Activated B cell treated with CpG ODN at 0.5 μM for 24 hours (primary cell): ENCODE results near the gene SPATA1. TPM values are rescaled to one million over a fixed set of nuclear protein-coding genes. Genes with fewer than 3 reads are reported as not detected.

Experiments
- ATAC-seq: fragments of 200-7000 bp; cut with Tn5 transposase; one replicate; pipeline ENCODE4 v1.10.0; 2021; ENCODE audit warnings: low read depth, mild to moderate bottlenecking, moderate library complexity
- CTCF ChIA-PET: fragments of 350-600 bp; sonication (Branson Sonifier 250); formaldehyde crosslinking; loops from one replicate; lab custom pipeline; 2021; ENCODE audit warnings: antibody characterized with exemption; lab: Charles Lee
- POLR2A ChIA-PET: fragments of 350-600 bp; sonication (Branson Sonifier 250); formaldehyde crosslinking; loops from one replicate; lab custom pipeline; 2021; ENCODE audit warnings: antibody characterized with exemption; lab: Charles Lee
- DNase-seq: peaks from one replicate; pipeline ENCODE4 v3.0.0; 2022
- H3K27ac Mint-ChIP-seq: one replicate; pipeline ENCODE4 v1.8.0; 2020; ENCODE audit warnings: mixed read lengths
- H3K27me3 Mint-ChIP-seq: one replicate; pipeline ENCODE4 v1.8.0; 2021; ENCODE audit warnings: mixed read lengths
- H3K36me3 Mint-ChIP-seq: one replicate; pipeline ENCODE4 v1.8.0; 2021; ENCODE audit warnings: low read depth, mixed read lengths
- H3K4me1 Mint-ChIP-seq: one replicate; pipeline ENCODE4 v1.8.0; 2021; ENCODE audit warnings: mixed read lengths
- H3K4me3 Mint-ChIP-seq: one replicate; pipeline ENCODE4 v1.8.0; 2020; ENCODE audit warnings: mild to moderate bottlenecking, mixed read lengths
- H3K9me3 Mint-ChIP-seq: one replicate; pipeline ENCODE4 v1.8.0; 2020; ENCODE audit warnings: mixed read lengths
- intact Hi-C: fragments of 100-400 bp; cut with micrococcal nuclease; formaldehyde crosslinking; loops from one replicate; pipeline ENCODE4 v1.15.1; 2024
- total RNA-seq: library from RNA; stranded (reverse); gene quantifications from 2 replicates; pipeline ENCODE4 v1.2.3, GENCODE V29; 2022
- TF ChIP-seq, protein P1 (sequence below): fragments of 200-600 bp; IDR thresholded peaks from one replicate; pipeline ENCODE4 v1.8.0; 2022; ENCODE audit warnings: antibody characterized with exemption, mild to moderate bottlenecking

Gene SPATA1
- total RNA-seq, 1 donor from 2014 or later = 4.6 TPM

DNA sequence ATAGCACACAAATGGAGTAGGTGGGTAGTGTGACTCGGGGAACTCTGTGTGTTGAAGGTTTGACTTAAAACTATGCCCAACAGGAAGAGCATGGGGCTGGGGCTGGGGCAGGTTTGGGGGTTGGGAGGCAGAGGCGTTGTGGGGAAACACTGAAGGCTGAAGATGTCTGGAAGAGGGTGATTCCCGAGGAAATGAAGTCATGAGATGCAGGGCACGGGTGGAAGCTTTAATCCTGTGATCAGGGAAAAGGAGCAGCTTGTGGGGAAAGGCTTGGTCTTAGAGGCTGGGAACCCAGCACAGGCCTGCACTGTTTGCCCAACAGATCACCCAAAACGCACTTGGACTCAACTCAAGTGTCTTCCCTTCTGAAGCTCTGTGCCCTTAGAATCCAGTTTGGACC, 94.6 kb downstream of the SPATA1 start:
- H3K27me3 Mint-ChIP-seq = no peaks in the 10 kb centered on the region
- no peak overlapping the region for H3K4me3 Mint-ChIP-seq
- ATAC-seq (no peak), DNase-seq (no peak)
- peaks cover 16% of the 10 kb centered on the region for H3K9me3 Mint-ChIP-seq
- POLR2A ChIA-PET = interaction anchor here (5.0 kb wide), 1 partner anchor 27 kb away, joined by 44 read pairs; the partner anchor contains the start of gene CTBS
- CTCF ChIA-PET = interaction anchor here (1.2 to 1.4 kb wide), 2 partner anchors 18 to 20 kb away, joined by 3 read pairs; no protein-coding TSS in a partner anchor
- intact Hi-C loops = no loop called here
- TF ChIP-seq, protein P1, sequence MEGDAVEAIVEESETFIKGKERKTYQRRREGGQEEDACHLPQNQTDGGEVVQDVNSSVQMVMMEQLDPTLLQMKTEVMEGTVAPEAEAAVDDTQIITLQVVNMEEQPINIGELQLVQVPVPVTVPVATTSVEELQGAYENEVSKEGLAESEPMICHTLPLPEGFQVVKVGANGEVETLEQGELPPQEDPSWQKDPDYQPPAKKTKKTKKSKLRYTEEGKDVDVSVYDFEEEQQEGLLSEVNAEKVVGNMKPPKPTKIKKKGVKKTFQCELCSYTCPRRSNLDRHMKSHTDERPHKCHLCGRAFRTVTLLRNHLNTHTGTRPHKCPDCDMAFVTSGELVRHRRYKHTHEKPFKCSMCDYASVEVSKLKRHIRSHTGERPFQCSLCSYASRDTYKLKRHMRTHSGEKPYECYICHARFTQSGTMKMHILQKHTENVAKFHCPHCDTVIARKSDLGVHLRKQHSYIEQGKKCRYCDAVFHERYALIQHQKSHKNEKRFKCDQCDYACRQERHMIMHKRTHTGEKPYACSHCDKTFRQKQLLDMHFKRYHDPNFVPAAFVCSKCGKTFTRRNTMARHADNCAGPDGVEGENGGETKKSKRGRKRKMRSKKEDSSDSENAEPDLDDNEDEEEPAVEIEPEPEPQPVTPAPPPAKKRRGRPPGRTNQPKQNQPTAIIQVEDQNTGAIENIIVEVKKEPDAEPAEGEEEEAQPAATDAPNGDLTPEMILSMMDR = no peak
- peaks cover 17% of the 10 kb centered on the region for H3K4me1 Mint-ChIP-seq
- H3K36me3 Mint-ChIP-seq = peaks cover 3% of the 10 kb centered on the region
- no peak overlapping the region for H3K27ac Mint-ChIP-seq

DNA sequence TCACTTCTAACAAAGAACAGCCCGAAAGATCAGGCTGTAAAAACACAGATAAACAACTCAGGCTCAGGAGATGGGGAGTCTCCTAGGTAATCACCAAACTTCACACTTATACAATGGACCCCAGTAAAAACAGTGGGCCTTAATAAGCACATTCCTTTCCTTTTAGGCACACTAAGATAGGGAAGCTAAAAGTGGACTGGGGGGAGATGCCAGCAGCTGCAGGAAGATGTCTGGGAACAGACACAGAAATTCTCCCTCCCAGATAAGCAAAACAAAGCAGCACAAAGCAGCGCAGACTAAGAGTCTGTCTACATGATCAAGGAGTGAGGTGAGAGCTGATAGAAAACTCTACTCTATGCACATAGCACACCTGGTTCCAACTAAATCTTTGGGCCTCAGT, 97.0 kb downstream of the SPATA1 start:
- Mint-ChIP-seq H3K4me1 (peaks cover 17% of the 10 kb centered on the region), H3K4me3 (no peak overlapping the region), H3K27ac (no peak overlapping the region), H3K9me3 (peaks cover 23% of the 10 kb centered on the region), H3K36me3 (peaks cover 9% of the 10 kb centered on the region), H3K27me3 (peaks cover 2% of the 10 kb centered on the region)
- intact Hi-C loops = no loop called here
- TF ChIP-seq, protein P1 = no peak
- ChIA-PET CTCF (no interaction called here), POLR2A (interaction anchor here (0.6 kb wide), 1 partner anchor 11 kb away, joined by 3 read pairs; no protein-coding TSS in a partner anchor)
- no peak for ATAC-seq
- DNase-seq = no peak

DNA sequence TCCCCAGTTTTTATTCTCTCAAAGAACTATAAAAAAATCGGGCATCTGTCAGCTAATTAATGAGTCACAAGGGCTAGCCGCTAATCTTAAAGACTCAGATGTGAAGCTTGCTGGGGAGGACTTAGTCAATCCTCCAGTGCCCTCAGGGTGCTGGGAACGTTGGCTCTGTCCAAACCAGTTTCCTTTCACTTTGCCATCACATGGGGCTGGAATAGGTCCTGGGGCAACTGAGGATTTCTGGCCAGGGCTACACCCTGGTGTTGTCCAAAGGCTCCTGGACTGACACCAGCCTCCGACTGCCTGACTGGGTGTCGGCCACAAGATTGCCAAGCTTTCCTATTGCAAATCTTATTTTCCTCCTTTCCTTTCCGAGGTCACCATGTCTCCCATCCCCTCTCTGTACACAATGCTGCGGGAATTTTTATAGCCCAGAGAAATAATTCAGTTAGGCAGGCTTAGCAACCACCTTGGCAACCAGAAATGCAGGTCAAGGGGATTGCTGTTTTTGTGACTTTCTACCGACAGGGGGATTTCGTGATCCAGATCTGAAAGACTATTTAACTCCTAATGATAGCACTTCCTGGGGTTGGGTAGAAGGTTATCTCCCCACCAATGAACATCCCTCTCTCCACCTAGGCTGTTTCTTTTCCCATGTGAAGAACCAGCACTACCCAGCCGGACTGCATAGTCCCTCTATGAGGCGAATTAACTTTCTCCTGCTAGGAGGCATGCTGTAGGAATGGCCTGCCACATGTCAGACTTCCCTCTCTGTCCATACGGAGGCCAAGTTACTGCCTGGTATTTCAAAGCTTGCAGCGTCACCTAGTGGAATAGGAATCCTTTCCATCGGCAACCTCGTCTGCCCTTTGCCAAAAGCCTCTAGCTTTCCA, 98.0 kb downstream of the SPATA1 start:
- ChIA-PET CTCF (no interaction called here), POLR2A (interaction anchor here (1.3 kb wide), 1 partner anchor 30 kb away, joined by 3 read pairs; the partner anchor contains the start of gene CTBS)
- Mint-ChIP-seq H3K36me3 (peaks cover 9% of the 10 kb centered on the region), H3K27me3 (peaks cover 2% of the 10 kb centered on the region), H3K27ac (no peak overlapping the region), H3K9me3 (peaks cover 23% of the 10 kb centered on the region), H3K4me1 (peaks cover 8% of the 10 kb centered on the region), H3K4me3 (no peak overlapping the region)
- no peak for DNase-seq
- intact Hi-C loops = no loop called here
- no peak for ATAC-seq
- TF ChIP-seq, protein P1 = no peak

DNA sequence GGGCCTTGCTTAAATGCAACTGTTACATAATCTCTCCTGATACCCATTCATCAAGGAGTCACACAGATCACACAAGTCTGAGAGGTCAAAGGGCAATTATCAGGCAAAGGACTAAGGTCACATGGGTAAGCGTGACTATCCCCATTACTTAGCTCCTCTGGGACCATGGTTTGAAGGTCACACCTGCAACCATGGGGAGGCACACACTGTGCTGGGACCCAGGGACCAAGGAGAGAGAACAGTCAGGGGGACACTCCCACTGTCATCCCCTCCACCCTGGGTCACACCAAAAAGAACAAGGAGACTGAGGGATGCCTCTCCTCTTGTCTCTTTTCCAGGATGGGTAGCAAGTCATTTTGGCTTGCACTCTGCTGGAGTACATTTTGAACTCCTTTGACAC, 99.0 kb downstream of the SPATA1 start:
- ATAC-seq (no peak), DNase-seq (no peak)
- CTCF ChIA-PET = no interaction called here
- Mint-ChIP-seq H3K9me3 (peaks cover 23% of the 10 kb centered on the region), H3K27me3 (peaks cover 2% of the 10 kb centered on the region), H3K4me1 (no peaks in the 10 kb centered on the region), H3K27ac (no peak overlapping the region), H3K4me3 (no peak overlapping the region), H3K36me3 (peaks cover 9% of the 10 kb centered on the region)
- intact Hi-C loops = no loop called here
- POLR2A ChIA-PET = interaction anchor here (1.3 kb wide), 1 partner anchor 31 kb away, joined by 3 read pairs; the partner anchor contains the start of gene CTBS
- TF ChIP-seq, protein P1 = no peak

DNA sequence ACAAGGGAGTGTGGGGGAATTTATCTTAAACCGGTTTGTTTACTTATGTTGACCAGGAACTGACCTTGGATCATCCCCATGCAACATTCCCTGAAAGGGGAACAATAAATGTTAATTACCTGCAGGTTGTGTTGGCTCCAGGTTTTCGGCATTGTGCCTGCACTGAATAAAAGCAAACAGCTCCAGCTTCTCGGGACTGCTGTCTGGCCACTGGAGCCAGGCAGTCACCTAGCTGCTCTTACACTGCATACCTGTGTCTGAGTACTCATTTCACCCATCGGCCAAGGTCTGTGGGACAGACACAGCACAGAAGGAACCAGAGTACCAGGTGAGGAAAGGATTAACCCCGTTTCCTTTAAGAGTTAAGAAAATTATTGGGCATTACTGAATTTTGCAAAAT, 100.8 kb downstream of the SPATA1 start:
- Mint-ChIP-seq H3K9me3 (peaks cover 23% of the 10 kb centered on the region), H3K27ac (no peak overlapping the region), H3K4me1 (no peaks in the 10 kb centered on the region), H3K36me3 (peaks cover 9% of the 10 kb centered on the region), H3K27me3 (peaks cover 2% of the 10 kb centered on the region), H3K4me3 (no peak overlapping the region)
- ChIA-PET CTCF (no interaction called here), POLR2A (interaction anchor here (1.2 kb wide), 1 partner anchor 14 kb away, joined by 4 read pairs; no protein-coding TSS in a partner anchor)
- TF ChIP-seq, protein P1 = no peak
- ATAC-seq = no peak
- intact Hi-C loops = no loop called here
- DNase-seq = no peak
